HCT116 (cell line): ENCODE results near the gene KLF11. TPM values are rescaled to one million over a fixed set of nuclear protein-coding genes. Genes with fewer than 3 reads are reported as not detected.

Source experiments
- ATAC-seq: fragments of 200-7000 bp; cut with Tn5 transposase; 2 replicates; pipeline ENCODE4 v1.9.1; 2020; ENCODE audit warnings: mild to moderate bottlenecking, moderate library complexity
- BruUV-seq: library from RNA; stranded (reverse); fragments of 400-500 nt; replicated peaks from 2 replicates; lab custom pipeline; 2021; lab: Mats Ljungman, UMichigan
- CTCF ChIA-PET: fragments of 300-600 bp; sonication (Branson Sonifier 250); formaldehyde crosslinking; loops from one replicate; lab custom pipeline; 2021; ENCODE audit warnings: antibody characterized with exemption; lab: Charles Lee
- POLR2A ChIA-PET: fragments of 300-600, 350-600 bp; sonication (Branson Sonifier 250); formaldehyde crosslinking; loops from one replicate; lab custom pipeline; 2021; ENCODE audit warnings: antibody characterized with exemption; lab: Charles Lee
- RAD21 ChIA-PET, 2 experiments: fragments of 300-600 bp; sonication (Branson Sonifier 250); formaldehyde crosslinking; loops; one replicate each; lab custom pipeline; 2023; ENCODE audit warnings: low total read pairs in 2 of 2; ENCODE audit not compliant: uncharacterized antibody in 2 of 2, unreplicated experiment in 2 of 2, low non-redundant PET in 1 of 2; lab: Charles Lee
- DNase-seq: peaks from one replicate; pipeline ENCODE4 v3.0.0-alpha.2; 2010; ENCODE audit warnings: low read depth, low spot score
- H2AFZ ChIP-seq: fragments of 200-600 bp; shearing (Covaris generic), sonication (generic); 2 replicates; pipeline ENCODE4 v1.6.1; 2017; ENCODE audit warnings: low read depth, mixed run types, mixed read lengths, antibody characterized with exemption, low read length; ENCODE audit not compliant: poor library complexity, severe bottlenecking
- H3K27ac ChIP-seq: 2 replicates; pipeline ENCODE4 v1.5.1; 2012; ENCODE audit warnings: low read depth, low read length
- H3K27me3 ChIP-seq: fragments of 200-600 bp; sonication (generic); 2 replicates; pipeline ENCODE4 v1.6.1; 2016; ENCODE audit warnings: mixed run types, low read length, mixed read lengths; ENCODE audit not compliant: insufficient read depth
- H3K36me3 ChIP-seq, 2 experiments: fragments of 200-500 bp in 1 of 2; fragments of 200-600 bp in 1 of 2; sonication (Bioruptor generic) in 1 of 2; sonication (generic) in 1 of 2; 2 replicates each; pipeline versions ENCODE4 v1.5.1 to v1.6.1; 2014 to 2016; ENCODE audit warnings: low read length in 2 of 2, inconsistent platforms in 1 of 2, mixed read lengths in 1 of 2, mixed run types in 1 of 2; ENCODE audit not compliant: insufficient read depth in 2 of 2, control insufficient read depth in 1 of 2
- H3K4me1 ChIP-seq, 2 experiments: fragments of 200-600 bp in 1 of 2; sonication (generic) in 1 of 2; 2 replicates each; pipeline versions ENCODE4 v1.5.1 to v1.6.1; 2012 to 2017; ENCODE audit warnings: low read length in 2 of 2, inconsistent platforms in 1 of 2, mild to moderate bottlenecking in 1 of 2, mixed read lengths in 1 of 2, mixed run types in 1 of 2, moderate library complexity in 1 of 2; ENCODE audit not compliant: insufficient read depth in 2 of 2, control insufficient read depth in 1 of 2
- H3K4me2 ChIP-seq: fragments of 200-600 bp; sonication (generic); 2 replicates; pipeline ENCODE4 v1.6.1; 2017; ENCODE audit warnings: mixed run types, low read length, mixed read lengths
- H3K4me3 ChIP-seq, 2 experiments: fragments of 200-600 bp in 1 of 2; sonication (generic) in 1 of 2; replicated peaks in 1 of 2; 2 replicates each; pipeline ENCODE4 v1.5.1; 2011 to 2016; ENCODE audit warnings: low read length in 2 of 2, control low read depth in 1 of 2, low read depth in 1 of 2, mild to moderate bottlenecking in 1 of 2, mixed read lengths in 1 of 2, mixed run types in 1 of 2
- H3K79me2 ChIP-seq: fragments of 200-600 bp; sonication (generic); 2 replicates; pipeline ENCODE4 v1.6.1; 2017; ENCODE audit warnings: mild to moderate bottlenecking, mixed run types, low read length, moderate library complexity, mixed read lengths; ENCODE audit not compliant: insufficient read depth
- H3K9ac ChIP-seq: fragments of 200-600 bp; sonication (generic); 2 replicates; pipeline ENCODE4 v1.6.1; 2016; ENCODE audit warnings: low read length, mixed read lengths
- H3K9me2 ChIP-seq: fragments of 200-600 bp; sonication (generic), shearing (Covaris generic); 2 replicates; pipeline ENCODE4 v1.6.1; 2017; ENCODE audit warnings: mixed run types, mild to moderate bottlenecking, moderate library complexity; ENCODE audit not compliant: insufficient read depth
- H3K9me3 ChIP-seq, 2 experiments: fragments of 200-500 bp in 1 of 2; fragments of 200-600 bp in 1 of 2; sonication (Bioruptor generic) in 1 of 2; sonication (generic) in 1 of 2; 2 replicates each; pipeline ENCODE4 v1.6.1; 2014 to 2017; ENCODE audit warnings: low read length in 2 of 2, mixed read lengths in 2 of 2, inconsistent platforms in 1 of 2, low read depth in 1 of 2, mild to moderate bottlenecking in 1 of 2, mixed run types in 1 of 2, moderate library complexity in 1 of 2; ENCODE audit not compliant: control insufficient read depth in 1 of 2, insufficient read depth in 1 of 2
- H4K20me1 ChIP-seq: fragments of 200-600 bp; sonication (generic), shearing (Covaris generic); 2 replicates; pipeline ENCODE4 v1.6.1; 2017; ENCODE audit warnings: mixed run types, mild to moderate bottlenecking, moderate library complexity; ENCODE audit not compliant: insufficient read depth
- CBX3 ChIP-seq: IDR thresholded peaks from 2 replicates; pipeline ENCODE4 v1.6.1; 2012; ENCODE audit warnings: low read depth
- CEBPB ChIP-seq: IDR thresholded peaks from 2 replicates; pipeline ENCODE4 v1.6.1; 2012; ENCODE audit warnings: low read depth
- EZH2phosphoT487 ChIP-seq: fragments of 200-600 bp; IDR thresholded peaks from 2 replicates; pipeline ENCODE4 v1.6.1; 2018; ENCODE audit warnings: antibody characterized with exemption, borderline replicate concordance
- FOSL1 ChIP-seq: IDR thresholded peaks from 2 replicates; pipeline ENCODE4 v1.6.1; 2012; ENCODE audit warnings: low read depth
- JUND ChIP-seq: IDR thresholded peaks from 2 replicates; pipeline ENCODE4 v1.6.1; 2012
- POLR2A ChIP-seq: IDR thresholded peaks from 2 replicates; pipeline ENCODE4 v1.7.0; 2011; ENCODE audit warnings: borderline replicate concordance; ENCODE audit not compliant: insufficient read depth, insufficient read length; ENCODE audit errors: extremely low read depth
- POLR2AphosphoS5 ChIP-seq: IDR thresholded peaks from 2 replicates; pipeline ENCODE4 v1.6.1; 2011; ENCODE audit warnings: mild to moderate bottlenecking, low read depth, low read length, moderate library complexity
- RAD21 ChIP-seq: IDR thresholded peaks from 2 replicates; pipeline ENCODE4 v1.6.1; 2012; ENCODE audit warnings: low read depth, mild to moderate bottlenecking
- SIN3A ChIP-seq: IDR thresholded peaks from 2 replicates; pipeline ENCODE4 v1.6.1; 2012; ENCODE audit warnings: low read depth
- SP1 ChIP-seq: IDR thresholded peaks from 2 replicates; pipeline ENCODE4 v1.6.1; 2012; ENCODE audit warnings: low read depth
- TCF7L2 ChIP-seq: IDR thresholded peaks from 2 replicates; pipeline ENCODE4 v1.7.0; 2011; ENCODE audit warnings: borderline replicate concordance, inconsistent platforms; ENCODE audit not compliant: insufficient read depth, insufficient read length; ENCODE audit errors: extremely low read depth
- YY1 ChIP-seq: IDR thresholded peaks from 2 replicates; pipeline ENCODE4 v1.6.1; 2011; ENCODE audit warnings: low read length, low read depth, moderate library complexity, mild to moderate bottlenecking; ENCODE audit not compliant: insufficient replicate concordance; ENCODE audit errors: extremely low read depth
- ZFX ChIP-seq: fragments of 450-650 bp; IDR thresholded peaks from 2 replicates; pipeline ENCODE4 v1.6.1; 2017
- intact Hi-C: fragments of 100-400 bp; cut with micrococcal nuclease; formaldehyde crosslinking; loops from 2 replicates; pipeline ENCODE4 v1.10.0; 2022
- total RNA-seq: library from RNA; stranded (reverse); gene quantifications from one replicate; pipeline ENCODE4 v1.2.1, GENCODE V29; 2021; ENCODE audit not compliant: unreplicated experiment
- TF ChIP-seq, protein P1 (sequence below): IDR thresholded peaks from 2 replicates; pipeline ENCODE4 v1.6.1; 2011; ENCODE audit warnings: mild to moderate bottlenecking, low read length, moderate library complexity; ENCODE audit not compliant: insufficient replicate concordance; ENCODE audit errors: extremely low read depth
- TF ChIP-seq, protein P2 (sequence below), 3 experiments: fragments of 200-600 bp in 1 of 3; sonication (generic) in 1 of 3; IDR thresholded peaks in 2 of 3; conservative IDR thresholded peaks in 1 of 3; 2 replicates each; pipeline ENCODE4 v1.5.1; 2012 to 2017; ENCODE audit warnings: low read depth in 2 of 3, low read length in 2 of 3, antibody characterized with exemption in 1 of 3, borderline replicate concordance in 1 of 3, control low read depth in 1 of 3, mild to moderate bottlenecking in 1 of 3, mixed read lengths in 1 of 3, mixed run types in 1 of 3, moderate library complexity in 1 of 3; ENCODE audit not compliant: insufficient read depth in 1 of 3
- TF ChIP-seq, protein P3 (sequence below): IDR thresholded peaks from 2 replicates; pipeline ENCODE4 v1.6.1; 2012

The KLF11 gene
- total RNA-seq, 1 experiment from 2014 or later, result 9.0 TPM

DNA sequence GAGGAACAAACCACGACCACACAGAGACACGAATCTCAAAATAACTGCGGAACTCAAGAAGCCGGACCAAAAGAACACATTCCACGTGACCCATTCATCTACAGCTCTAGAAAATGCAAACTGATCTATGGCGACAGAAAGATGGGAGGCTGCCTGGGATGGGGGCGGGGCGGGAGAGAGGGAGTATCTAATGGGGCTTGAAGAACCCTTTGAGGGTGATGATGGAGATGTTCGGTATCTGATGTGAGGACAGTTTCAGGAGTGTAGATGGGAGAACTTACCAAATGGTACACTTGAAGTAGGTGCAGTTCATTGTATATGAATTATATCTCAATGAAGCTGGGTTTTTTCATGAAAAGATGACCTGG lies 34.6 kb upstream of the KLF11 start (continued):
- TF ChIP-seq JUND (no peak), POLR2A (no peak), YY1 (no peak), EZH2phosphoT487 (no peak)

DNA sequence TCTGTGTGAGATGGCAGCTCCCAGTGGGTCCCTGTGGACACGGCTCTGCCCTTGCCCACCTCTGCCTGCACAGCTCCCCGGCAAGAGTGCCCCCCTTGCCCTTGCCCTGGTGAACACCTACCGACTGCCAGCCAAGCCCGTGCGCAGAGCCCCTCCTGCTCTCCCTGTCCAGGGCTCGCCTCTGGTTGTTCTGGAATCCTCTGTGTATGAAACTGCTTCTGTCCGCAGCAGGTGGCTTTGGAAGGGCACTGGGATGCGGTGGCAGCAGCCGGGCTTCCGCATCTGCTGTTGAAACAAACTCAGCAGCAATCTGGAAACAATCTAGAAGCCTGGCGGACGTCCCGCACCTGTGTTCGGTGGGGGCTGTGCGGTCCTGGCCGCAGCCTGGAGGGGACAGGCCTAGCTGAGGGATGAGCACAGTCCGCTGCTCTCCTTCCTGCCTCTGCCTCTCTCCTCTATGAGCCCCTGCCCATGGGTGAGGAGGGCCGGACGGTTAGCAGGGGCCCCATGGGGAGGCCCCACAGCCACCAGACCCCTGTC lies 34.0 kb upstream of the KLF11 start:
- H3K9me3 ChIP-seq, result peaks cover 0 to 3% of the 10 kb centered on the region in 2 experiments; a peak in 1 of 4 replicates
- no peak overlapping the region for H3K27ac ChIP-seq
- DNase-seq, result no peak
- no peak for ATAC-seq
- TF ChIP-seq POLR2A (no peak), JUND (no peak), ZFX (no peak), CEBPB (no peak), FOSL1 (no peak), POLR2AphosphoS5 (no peak), RAD21 (no peak), SP1 (no peak), YY1 (no peak), SIN3A (no peak), TCF7L2 (no peak), CBX3 (no peak)
- TF ChIP-seq, protein P1, sequence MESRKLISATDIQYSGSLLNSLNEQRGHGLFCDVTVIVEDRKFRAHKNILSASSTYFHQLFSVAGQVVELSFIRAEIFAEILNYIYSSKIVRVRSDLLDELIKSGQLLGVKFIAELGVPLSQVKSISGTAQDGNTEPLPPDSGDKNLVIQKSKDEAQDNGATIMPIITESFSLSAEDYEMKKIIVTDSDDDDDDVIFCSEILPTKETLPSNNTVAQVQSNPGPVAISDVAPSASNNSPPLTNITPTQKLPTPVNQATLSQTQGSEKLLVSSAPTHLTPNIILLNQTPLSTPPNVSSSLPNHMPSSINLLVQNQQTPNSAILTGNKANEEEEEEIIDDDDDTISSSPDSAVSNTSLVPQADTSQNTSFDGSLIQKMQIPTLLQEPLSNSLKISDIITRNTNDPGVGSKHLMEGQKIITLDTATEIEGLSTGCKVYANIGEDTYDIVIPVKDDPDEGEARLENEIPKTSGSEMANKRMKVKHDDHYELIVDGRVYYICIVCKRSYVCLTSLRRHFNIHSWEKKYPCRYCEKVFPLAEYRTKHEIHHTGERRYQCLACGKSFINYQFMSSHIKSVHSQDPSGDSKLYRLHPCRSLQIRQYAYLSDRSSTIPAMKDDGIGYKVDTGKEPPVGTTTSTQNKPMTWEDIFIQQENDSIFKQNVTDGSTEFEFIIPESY, result no peak
- TF ChIP-seq, protein P2, sequence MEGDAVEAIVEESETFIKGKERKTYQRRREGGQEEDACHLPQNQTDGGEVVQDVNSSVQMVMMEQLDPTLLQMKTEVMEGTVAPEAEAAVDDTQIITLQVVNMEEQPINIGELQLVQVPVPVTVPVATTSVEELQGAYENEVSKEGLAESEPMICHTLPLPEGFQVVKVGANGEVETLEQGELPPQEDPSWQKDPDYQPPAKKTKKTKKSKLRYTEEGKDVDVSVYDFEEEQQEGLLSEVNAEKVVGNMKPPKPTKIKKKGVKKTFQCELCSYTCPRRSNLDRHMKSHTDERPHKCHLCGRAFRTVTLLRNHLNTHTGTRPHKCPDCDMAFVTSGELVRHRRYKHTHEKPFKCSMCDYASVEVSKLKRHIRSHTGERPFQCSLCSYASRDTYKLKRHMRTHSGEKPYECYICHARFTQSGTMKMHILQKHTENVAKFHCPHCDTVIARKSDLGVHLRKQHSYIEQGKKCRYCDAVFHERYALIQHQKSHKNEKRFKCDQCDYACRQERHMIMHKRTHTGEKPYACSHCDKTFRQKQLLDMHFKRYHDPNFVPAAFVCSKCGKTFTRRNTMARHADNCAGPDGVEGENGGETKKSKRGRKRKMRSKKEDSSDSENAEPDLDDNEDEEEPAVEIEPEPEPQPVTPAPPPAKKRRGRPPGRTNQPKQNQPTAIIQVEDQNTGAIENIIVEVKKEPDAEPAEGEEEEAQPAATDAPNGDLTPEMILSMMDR (IDR thresholded peaks at IDR 0.05 in 2 of 3, conservative IDR thresholded peaks at IDR 0.05 in 1 of 3; ENCODE audit: borderline replicate concordance in 1 of 3, insufficient read depth in 1 of 3, low read depth in 2 of 3, low read length in 2 of 3), result no peak
- TF ChIP-seq, protein P3, sequence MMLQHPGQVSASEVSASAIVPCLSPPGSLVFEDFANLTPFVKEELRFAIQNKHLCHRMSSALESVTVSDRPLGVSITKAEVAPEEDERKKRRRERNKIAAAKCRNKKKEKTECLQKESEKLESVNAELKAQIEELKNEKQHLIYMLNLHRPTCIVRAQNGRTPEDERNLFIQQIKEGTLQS, result no peak
- no peak overlapping the region for H3K4me2 ChIP-seq
- ChIA-PET CTCF (no interaction called here), RAD21 (no interaction called here), POLR2A (no interaction called here)
- no peak overlapping the region for H2AFZ ChIP-seq
- no peak overlapping the region for H3K4me3 ChIP-seq
- no peaks in the 10 kb centered on the region for H3K36me3 ChIP-seq
- H3K27me3 ChIP-seq, result no peaks in the 10 kb centered on the region
- intact Hi-C loops, result no loop called here
- peaks cover 3 to 20% of the 10 kb centered on the region in 2 experiments; a peak in 3 of 4 replicates for H3K4me1 ChIP-seq
- H3K9me2 ChIP-seq, result no peaks in the 10 kb centered on the region
- no peak overlapping the region for H3K9ac ChIP-seq
- no TSS peak for BruUV-seq
- H3K79me2 ChIP-seq, result no peaks in the 10 kb centered on the region
- H4K20me1 ChIP-seq, result no peaks in the 10 kb centered on the region
